Stimulated activated CD4-positive, alpha-beta T cell treated with anti-CD3 and anti-CD28 coated beads, Interleukin-15, amount 100 ng/mL, for 24 hours (primary cell): Measurements from ENCODE around the gene PDLIM5.

Experiments used
- DNase-seq: peaks from one replicate; pipeline ENCODE4 v3.0.0-alpha.2; 2020

The PDLIM5 gene

DNA sequence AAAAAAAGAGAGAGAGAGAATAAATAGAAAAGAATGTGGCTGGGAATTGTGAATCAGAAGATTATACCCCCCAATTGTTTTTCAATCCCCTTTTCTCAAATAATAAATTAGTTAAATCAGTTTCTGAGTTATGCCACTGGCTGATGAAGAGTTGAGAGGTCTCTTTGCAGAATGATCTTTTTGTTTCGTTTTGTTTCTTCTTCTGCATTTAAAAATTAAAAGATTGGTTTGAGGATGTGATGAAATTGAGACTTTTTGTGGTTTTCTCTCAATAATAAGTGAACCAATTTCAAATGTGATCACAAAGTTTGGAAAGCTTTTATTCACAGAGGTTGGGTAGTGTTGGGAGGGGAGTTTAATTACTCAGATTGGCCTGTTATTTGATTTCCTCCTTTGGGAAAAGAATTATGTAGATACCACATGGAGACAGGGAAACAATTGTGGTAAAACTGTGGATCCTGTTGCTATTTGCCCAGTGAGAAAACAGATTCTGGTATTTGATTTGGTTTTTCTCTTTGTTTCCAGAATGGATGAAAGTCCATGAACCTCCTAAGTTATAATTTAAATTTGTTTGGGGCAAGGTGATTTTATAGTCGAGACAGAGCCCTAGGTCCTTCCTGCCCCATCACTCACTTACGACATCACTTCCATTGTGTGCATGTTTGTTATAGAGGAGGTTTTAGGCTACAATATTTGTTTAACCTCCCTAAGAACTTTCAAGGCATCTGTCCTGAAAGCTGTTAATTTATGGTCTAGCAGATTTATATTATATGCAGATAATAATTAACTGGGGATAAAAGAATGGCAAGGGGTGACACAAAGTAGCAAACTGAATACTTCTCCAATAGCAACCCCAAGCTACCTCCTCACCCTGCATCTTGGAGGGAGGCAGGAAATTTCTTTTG lies 214.0 kb downstream of the PDLIM5 start:
- no peak for DNase-seq

DNA sequence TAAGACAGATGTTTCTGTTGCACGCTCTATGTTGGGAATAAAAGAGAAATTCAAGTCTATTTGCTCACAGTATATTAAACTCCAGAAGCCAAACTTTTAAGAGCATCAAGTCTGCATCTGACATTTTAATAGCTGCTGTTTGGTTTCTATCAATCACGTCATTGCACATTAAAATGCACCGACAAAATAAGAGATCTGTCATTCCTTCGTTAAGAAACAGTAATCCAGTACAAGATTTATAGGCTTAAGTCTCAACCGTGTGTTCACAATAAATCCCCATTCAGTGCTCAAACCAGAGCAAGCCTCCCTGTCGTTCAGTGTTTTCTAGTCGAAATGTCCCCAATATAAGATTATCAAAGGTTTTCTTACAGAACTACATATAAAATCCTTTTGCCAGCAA lies 217.0 kb downstream of the PDLIM5 start:
- no peak for DNase-seq

GRCh38 chr4:94669672-94670664 lies 218.2 kb downstream of the PDLIM5 start:
- no peak for DNase-seq

- no peak for DNase-seq
Observed at GRCh38 chr4:94671113-94671512, 219.4 kb downstream of the PDLIM5 start.

GRCh38 chr4:94673961-94674360 lies 222.2 kb downstream of the PDLIM5 start:
- DNase-seq, result no peak

- DNase-seq, result no peak
Observed at GRCh38 chr4:94676970-94677369, 225.2 kb downstream of the PDLIM5 start.

- DNase-seq, result no peak
Observed at GRCh38 chr4:94678896-94679295, 227.2 kb downstream of the PDLIM5 start.

DNA sequence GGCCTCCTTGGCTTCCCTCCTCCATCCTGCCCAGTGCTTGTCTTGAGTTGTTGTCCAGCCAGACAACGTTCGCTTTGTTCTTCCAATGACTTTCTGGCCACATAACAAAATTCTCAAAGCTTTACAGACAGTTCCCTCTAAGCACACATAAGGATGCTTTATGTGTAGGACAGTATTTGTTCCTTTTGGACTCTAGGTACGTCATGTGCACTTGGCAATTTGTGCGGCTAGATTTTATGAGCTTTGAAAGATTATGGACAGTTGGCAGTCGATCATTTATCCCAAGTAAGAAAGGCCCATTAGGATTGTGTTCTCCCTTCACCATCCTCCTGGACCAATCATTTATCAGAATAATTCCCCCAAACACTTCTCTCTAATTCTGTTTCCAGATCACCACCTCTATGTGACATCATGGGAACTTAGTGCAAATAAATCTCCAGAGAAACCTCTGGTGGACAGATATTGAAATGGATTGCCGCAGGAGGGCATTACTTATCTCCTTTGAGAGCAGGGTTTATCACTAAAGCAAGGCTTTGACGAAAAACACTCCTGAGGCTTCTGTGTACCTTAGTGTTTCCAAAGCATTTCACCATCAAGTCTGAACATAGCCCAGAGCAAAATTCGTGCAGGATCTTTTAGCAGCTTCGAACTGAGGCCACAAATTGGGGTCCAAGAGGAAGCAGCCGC lies 228.6 kb downstream of the PDLIM5 start:
- DNase-seq, result no peak

DNA sequence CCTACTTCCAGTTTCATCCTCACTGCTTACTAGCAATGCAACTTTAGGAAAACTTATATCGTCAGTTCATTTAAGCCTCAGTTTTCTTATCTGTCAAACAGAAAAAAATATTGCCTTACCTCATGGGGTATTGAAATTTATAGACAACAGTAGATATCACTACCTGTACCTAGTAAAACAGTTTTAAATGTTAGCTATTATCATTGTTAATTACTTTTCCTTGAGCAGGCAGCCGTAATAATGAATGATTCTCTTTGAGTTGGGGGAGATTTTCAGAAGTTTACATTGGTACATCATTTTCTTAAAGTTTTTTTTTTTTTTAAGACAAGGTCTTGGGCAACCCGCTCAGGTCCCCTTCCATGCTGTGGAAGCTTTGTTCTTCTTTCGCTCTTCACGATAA lies 234.3 kb downstream of the PDLIM5 start:
- no peak for DNase-seq

DNA sequence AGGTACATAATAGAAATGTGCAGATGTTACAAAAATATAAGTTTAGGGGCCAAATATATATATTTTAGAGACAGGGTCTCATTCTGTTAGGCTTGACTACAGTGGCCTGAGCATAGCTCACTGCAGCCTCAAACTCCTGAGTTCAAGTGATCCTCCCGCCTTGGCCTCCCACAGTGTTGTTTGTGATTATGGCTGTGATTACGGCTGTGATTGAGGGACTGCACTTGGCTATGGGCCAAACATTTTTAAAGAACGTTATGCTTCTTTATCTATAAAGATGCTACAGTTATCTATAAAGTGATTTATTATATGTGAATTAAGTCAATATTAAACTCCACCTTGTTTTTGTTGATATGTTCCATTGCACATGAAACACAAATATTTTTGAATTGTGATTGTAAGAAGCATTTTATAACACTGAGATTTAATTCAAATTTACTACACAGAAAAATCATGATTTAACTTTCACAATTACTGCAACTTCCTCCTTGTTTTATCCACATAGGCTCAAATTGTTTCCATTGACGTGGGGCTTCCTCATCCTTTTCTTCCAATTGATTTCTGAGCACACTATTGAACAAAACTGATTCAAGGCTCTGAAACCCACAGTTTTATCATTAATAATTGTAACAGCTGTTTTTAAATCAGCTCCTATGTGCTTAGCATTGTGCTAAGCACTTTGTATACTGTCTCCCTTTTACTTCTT lies 237.6 kb downstream of the PDLIM5 start:
- DNase-seq, result no peak

DNA sequence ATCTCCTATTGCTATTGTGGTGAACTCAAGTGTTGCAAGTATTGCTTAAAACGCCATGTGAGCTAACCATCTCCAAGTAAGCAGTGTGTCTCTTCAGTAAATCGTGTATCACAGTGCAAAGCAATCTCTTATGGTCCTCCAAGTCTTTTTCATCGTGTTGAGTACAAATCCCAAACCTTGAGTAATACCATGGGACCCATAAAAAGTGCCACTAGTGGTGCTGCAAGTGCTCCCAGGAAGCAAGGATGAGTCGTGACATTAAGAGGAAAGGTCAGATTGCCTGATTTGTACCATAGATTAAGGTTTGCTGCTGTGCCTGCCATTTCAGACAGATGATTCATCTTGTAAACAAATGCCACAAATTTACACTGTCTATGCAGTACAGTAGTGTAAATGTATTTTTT lies 239.1 kb downstream of the PDLIM5 start:
- DNase-seq, result no peak

- DNase-seq, result no peak
Observed at GRCh38 chr4:94691552-94691951, 239.8 kb downstream of the PDLIM5 start.

- peak; percentile 8 for DNase-seq
Observed at GRCh38 chr4:94695384-94695783, 243.6 kb downstream of the PDLIM5 start.

GRCh38 chr4:94698187-94698586 lies 246.4 kb downstream of the PDLIM5 start:
- DNase-seq, result no peak

DNA sequence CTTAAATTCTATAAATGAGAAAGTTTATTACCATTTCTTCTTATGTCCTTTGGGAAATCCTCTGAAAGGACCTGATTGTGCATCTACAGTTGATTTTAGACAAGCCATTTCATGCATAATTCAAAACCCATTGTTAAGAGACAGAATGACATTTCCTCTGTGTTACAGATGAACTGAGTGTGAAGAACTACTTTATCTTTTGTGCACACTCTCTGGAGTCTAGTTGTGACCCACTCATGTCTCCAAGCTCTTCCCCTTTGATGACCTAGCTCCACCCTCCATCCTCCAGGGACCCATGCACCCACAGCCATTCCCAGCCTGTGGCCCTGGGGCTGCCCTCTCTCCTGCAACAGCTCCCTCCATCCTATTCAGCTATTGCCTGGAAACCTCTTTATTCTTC lies 248.6 kb downstream of the PDLIM5 start:
- DNase-seq, result no peak

GRCh38 chr4:94701631-94702300 lies 250.0 kb downstream of the PDLIM5 start:
- no peak for DNase-seq

- no peak for DNase-seq
Observed at GRCh38 chr4:94711635-94712034, 259.9 kb downstream of the PDLIM5 start.

DNA sequence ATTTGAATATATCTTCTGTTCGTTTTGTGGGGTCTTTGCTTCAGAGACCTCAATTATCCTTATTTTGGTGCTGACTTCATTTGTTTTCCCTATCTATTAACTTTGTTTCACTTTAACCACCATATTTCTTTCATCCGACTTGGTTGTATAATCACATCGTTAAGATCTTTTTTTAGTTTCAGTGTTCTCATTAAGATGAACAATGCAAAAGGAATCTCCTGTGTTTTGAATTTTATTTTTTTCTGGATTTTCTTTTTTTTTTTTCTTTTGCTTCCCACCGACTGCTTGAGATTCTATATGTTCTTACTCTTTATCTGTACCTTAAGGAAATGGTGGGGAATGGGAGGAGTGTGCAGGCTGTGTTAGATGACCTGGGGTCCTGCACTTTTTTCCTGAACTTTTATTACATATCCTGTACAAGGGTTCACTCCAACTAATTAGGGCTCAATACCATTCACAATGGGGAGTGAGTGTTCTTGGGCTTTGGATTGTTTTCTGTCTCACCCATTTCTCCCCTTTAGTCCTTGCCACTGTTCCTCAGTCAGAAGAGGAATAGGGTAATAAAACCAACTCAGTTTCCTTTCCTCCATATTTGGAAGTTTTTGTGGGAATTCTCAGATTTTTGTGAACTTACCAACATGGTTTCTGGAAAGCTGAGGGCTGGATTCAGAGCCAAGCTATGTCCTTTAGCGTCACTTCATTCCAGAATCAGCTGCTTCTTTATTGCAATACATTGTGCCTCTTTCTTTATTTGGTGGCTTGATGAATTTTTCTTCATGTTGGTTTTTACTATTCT lies 262.8 kb downstream of the PDLIM5 start:
- DNase-seq, result no peak

DNA sequence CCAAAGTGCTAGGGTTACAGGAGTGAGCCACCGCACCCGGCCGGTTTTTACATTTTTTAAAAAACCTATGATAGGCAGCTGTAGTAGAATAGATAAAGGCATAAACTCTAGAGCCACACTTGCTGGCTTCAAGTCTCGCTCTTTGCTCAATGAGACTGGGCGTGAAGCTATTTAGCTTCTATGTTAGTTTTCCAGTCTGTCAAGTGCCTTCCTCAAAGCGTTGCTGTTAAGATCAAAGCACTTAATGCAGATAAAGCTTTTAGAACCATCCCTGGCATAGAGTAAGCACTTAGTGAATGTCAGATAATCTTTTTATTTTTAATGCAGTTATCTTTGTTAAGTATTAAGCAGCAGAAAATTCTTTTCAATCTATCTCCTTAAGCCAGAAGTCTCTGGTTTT lies 264.0 kb downstream of the PDLIM5 start:
- DNase-seq, result no peak
